Naive B cell (primary cell): ENCODE measurements around the gene MPRIP. TPM values are rescaled to one million over a fixed set of nuclear protein-coding genes. Genes with fewer than 3 reads are reported as not detected.

ENCODE experiments used
- ATAC-seq, 2 donors: fragments of 150-1000 bp; cut with Tn5 transposase; 2 replicates each; pipeline ENCODE4 v1.10.0; 2021; ENCODE audit warnings: low read depth in 2 of 2, mild to moderate bottlenecking in 2 of 2, moderate library complexity in 2 of 2
- DNase-seq: peaks from one replicate; pipeline ENCODE4 v3.0.0; 2022
- H3K27ac Mint-ChIP-seq, 6 donors: one replicate each; pipeline ENCODE4 v1.8.0; 2020 to 2022; ENCODE audit warnings: mild to moderate bottlenecking in 6 of 6, mixed read lengths in 6 of 6, moderate library complexity in 5 of 6, inconsistent platforms in 2 of 6
- H3K27me3 Mint-ChIP-seq, 3 donors: one replicate each; pipeline ENCODE4 v1.8.0; 2021 to 2022; ENCODE audit warnings: mixed read lengths in 3 of 3, mild to moderate bottlenecking in 1 of 3
- H3K36me3 Mint-ChIP-seq, 2 donors: one replicate each; pipeline ENCODE4 v1.8.0; 2020 to 2022; ENCODE audit warnings: mixed read lengths in 2 of 2, inconsistent platforms in 1 of 2, mild to moderate bottlenecking in 1 of 2
- H3K4me1 Mint-ChIP-seq, 3 donors: one replicate each; pipeline ENCODE4 v1.8.0; 2020 to 2022; ENCODE audit warnings: mixed read lengths in 3 of 3, inconsistent platforms in 1 of 3, mild to moderate bottlenecking in 1 of 3, moderate library complexity in 1 of 3
- H3K4me3 Mint-ChIP-seq, 8 donors: one replicate each; pipeline ENCODE4 v1.8.0; 2020 to 2022; ENCODE audit warnings: mild to moderate bottlenecking in 8 of 8, mixed read lengths in 8 of 8, moderate library complexity in 8 of 8, inconsistent platforms in 2 of 8
- H3K9me3 Mint-ChIP-seq, 7 donors: one replicate each; pipeline ENCODE4 v1.8.0; 2020 to 2022; ENCODE audit warnings: mixed read lengths in 7 of 7, mild to moderate bottlenecking in 5 of 7, inconsistent platforms in 2 of 7, moderate library complexity in 1 of 7
- polyA plus RNA-seq, 6 donors: library from polyadenylated mRNA; unstranded; fragments of 300-500 nt; fragmentation: Illumina TruSeq; gene quantifications; one replicate each; pipeline ENCODE4 v1.2.3, GENCODE V29; 2021; ENCODE audit warnings: low read depth in 6 of 6

MPRIP gene
- polyA plus RNA-seq, 6 donors from 2014 or later: 1.9 to 26.0 (median 12.6) TPM

- no peak overlapping the region for H3K4me3 Mint-ChIP-seq
- peak overlapping the region in 2 of 6 donors; percentile 62 to 82 for H3K27ac Mint-ChIP-seq
- no peak for DNase-seq
- no peaks in the 10 kb centered on the region for H3K9me3 Mint-ChIP-seq
- ATAC-seq: no peak
- H3K4me1 Mint-ChIP-seq: peaks cover 0 to 2% (median 0%) of the 10 kb centered on the region in 3 donors
- peaks cover 5 to 6% of the 10 kb centered on the region in 2 donors for H3K36me3 Mint-ChIP-seq
- no peaks in the 10 kb centered on the region for H3K27me3 Mint-ChIP-seq
Observed at GRCh38 chr17:17137731-17138585, 95.7 kb downstream of the MPRIP start.

GRCh38 chr17:17139972-17140589, 97.8 kb downstream of the MPRIP start:
- H3K27ac Mint-ChIP-seq: peak overlapping the region in 2 of 6 donors; percentile 24 to 92
- DNase-seq: no peak
- ATAC-seq: no peak
- H3K4me3 Mint-ChIP-seq: no peak overlapping the region
- no peaks in the 10 kb centered on the region for H3K9me3 Mint-ChIP-seq
- no peaks in the 10 kb centered on the region for H3K27me3 Mint-ChIP-seq
- peaks cover 0 to 6% (median 0%) of the 10 kb centered on the region in 3 donors for H3K4me1 Mint-ChIP-seq
- H3K36me3 Mint-ChIP-seq: peaks cover 5 to 6% of the 10 kb centered on the region in 2 donors

GRCh38 chr17:17140590-17140980, 98.3 kb downstream of the MPRIP start:
- DNase-seq: no peak
- Mint-ChIP-seq H3K9me3 (no peaks in the 10 kb centered on the region), H3K4me1 (peaks cover 0 to 6% (median 0%) of the 10 kb centered on the region in 3 donors), H3K36me3 (peaks cover 5 to 6% of the 10 kb centered on the region in 2 donors), H3K27me3 (no peaks in the 10 kb centered on the region), H3K4me3 (no peak overlapping the region), H3K27ac (no peak overlapping the region)
- no peak for ATAC-seq

GRCh38 chr17:17141279-17141678, 99.0 kb downstream of the MPRIP start:
- ATAC-seq (no peak), DNase-seq (no peak)
- H3K36me3 Mint-ChIP-seq: peaks cover 5 to 7% of the 10 kb centered on the region in 2 donors
- H3K27me3 Mint-ChIP-seq: no peaks in the 10 kb centered on the region
- H3K4me1 Mint-ChIP-seq: peaks cover 0 to 7% (median 3%) of the 10 kb centered on the region in 3 donors
- no peak overlapping the region for H3K4me3 Mint-ChIP-seq
- no peaks in the 10 kb centered on the region for H3K9me3 Mint-ChIP-seq
- peak overlapping the region in 1 of 6 donors; percentile 42 for H3K27ac Mint-ChIP-seq

GRCh38 chr17:17141860-17142552, 99.7 kb downstream of the MPRIP start:
- H3K4me3 Mint-ChIP-seq: peak overlapping the region in 1 of 8 donors; percentile 21
- no peaks in the 10 kb centered on the region for H3K27me3 Mint-ChIP-seq
- DNase-seq: no peak
- peak overlapping the region in 3 of 6 donors; percentile 11 to 80 (median 65) for H3K27ac Mint-ChIP-seq
- H3K4me1 Mint-ChIP-seq: peaks cover 0 to 14% (median 3%) of the 10 kb centered on the region in 3 donors
- no peaks in the 10 kb centered on the region for H3K9me3 Mint-ChIP-seq
- no peak for ATAC-seq
- H3K36me3 Mint-ChIP-seq: peaks cover 5 to 14% of the 10 kb centered on the region in 2 donors

- Mint-ChIP-seq H3K36me3 (peaks cover 7 to 14% of the 10 kb centered on the region in 2 donors), H3K27me3 (no peaks in the 10 kb centered on the region), H3K4me1 (peaks cover 0 to 14% (median 3%) of the 10 kb centered on the region in 3 donors), H3K4me3 (peak overlapping the region in 1 of 8 donors; percentile 21), H3K9me3 (no peaks in the 10 kb centered on the region), H3K27ac (peak overlapping the region in 1 of 6 donors; percentile 58)
- DNase-seq: no peak
- ATAC-seq: no peak
Observed at GRCh38 chr17:17142556-17142955, 100.3 kb downstream of the MPRIP start.

- H3K9me3 Mint-ChIP-seq: no peaks in the 10 kb centered on the region
- ATAC-seq: no peak
- H3K27ac Mint-ChIP-seq: no peak overlapping the region
- no peaks in the 10 kb centered on the region for H3K27me3 Mint-ChIP-seq
- H3K4me1 Mint-ChIP-seq: peaks cover 0 to 14% (median 3%) of the 10 kb centered on the region in 3 donors
- no peak for DNase-seq
- no peak overlapping the region for H3K4me3 Mint-ChIP-seq
- H3K36me3 Mint-ChIP-seq: peaks cover 13 to 14% of the 10 kb centered on the region in 2 donors
Observed at GRCh38 chr17:17143501-17143900, 101.2 kb downstream of the MPRIP start.

- Mint-ChIP-seq H3K9me3 (no peaks in the 10 kb centered on the region), H3K4me1 (peaks cover 0 to 14% (median 3%) of the 10 kb centered on the region in 3 donors), H3K4me3 (no peak overlapping the region), H3K36me3 (peaks cover 13 to 14% of the 10 kb centered on the region in 2 donors), H3K27ac (no peak overlapping the region), H3K27me3 (no peaks in the 10 kb centered on the region)
- DNase-seq (no peak), ATAC-seq (no peak)
Observed at GRCh38 chr17:17144061-17144460, 101.8 kb downstream of the MPRIP start.

GRCh38 chr17:17144916-17145665, 102.8 kb downstream of the MPRIP start:
- peak overlapping the region in 3 of 6 donors; percentile 36 to 90 (median 74) for H3K27ac Mint-ChIP-seq
- DNase-seq: no peak
- no peaks in the 10 kb centered on the region for H3K9me3 Mint-ChIP-seq
- peaks cover 14 to 18% of the 10 kb centered on the region in 2 donors for H3K36me3 Mint-ChIP-seq
- no peaks in the 10 kb centered on the region for H3K27me3 Mint-ChIP-seq
- no peak for ATAC-seq
- H3K4me1 Mint-ChIP-seq: peaks cover 0 to 14% (median 3%) of the 10 kb centered on the region in 3 donors
- no peak overlapping the region for H3K4me3 Mint-ChIP-seq

- peak; percentile 13 for DNase-seq
- H3K27ac Mint-ChIP-seq: peak overlapping the region in 2 of 6 donors; percentile 13 to 73
- peak in 1 of 2 donors; percentile 60 for ATAC-seq
Observed at GRCh38 chr17:17146786-17147406, 104.6 kb downstream of the MPRIP start.

GRCh38 chr17:17147821-17148220, 105.6 kb downstream of the MPRIP start:
- Mint-ChIP-seq H3K9me3 (no peaks in the 10 kb centered on the region), H3K27ac (peak overlapping the region in 3 of 6 donors; percentile 47 to 84 (median 52)), H3K27me3 (no peaks in the 10 kb centered on the region)

More at GRCh38 chr17:17146786-17147406, 104.6 kb downstream of the MPRIP start:
- H3K27me3 Mint-ChIP-seq: no peaks in the 10 kb centered on the region
- H3K4me3 Mint-ChIP-seq: peak overlapping the region in 1 of 8 donors; percentile 15
- peaks cover 13 to 21% of the 10 kb centered on the region in 2 donors for H3K36me3 Mint-ChIP-seq
- no peaks in the 10 kb centered on the region for H3K9me3 Mint-ChIP-seq
- peaks cover 0 to 14% (median 3%) of the 10 kb centered on the region in 3 donors for H3K4me1 Mint-ChIP-seq

More at GRCh38 chr17:17147821-17148220, 105.6 kb downstream of the MPRIP start:
- ATAC-seq (no peak), DNase-seq (no peak)
- Mint-ChIP-seq H3K4me3 (no peak overlapping the region), H3K36me3 (peaks cover 15 to 17% of the 10 kb centered on the region in 2 donors), H3K4me1 (peaks cover 0 to 20% (median 3%) of the 10 kb centered on the region in 3 donors)
